ENCODE results near the gene SULF2.
A peak's percentile ranks its signal among the peaks of the same experiment; 100 is the strongest.

The SULF2 gene

DNA sequence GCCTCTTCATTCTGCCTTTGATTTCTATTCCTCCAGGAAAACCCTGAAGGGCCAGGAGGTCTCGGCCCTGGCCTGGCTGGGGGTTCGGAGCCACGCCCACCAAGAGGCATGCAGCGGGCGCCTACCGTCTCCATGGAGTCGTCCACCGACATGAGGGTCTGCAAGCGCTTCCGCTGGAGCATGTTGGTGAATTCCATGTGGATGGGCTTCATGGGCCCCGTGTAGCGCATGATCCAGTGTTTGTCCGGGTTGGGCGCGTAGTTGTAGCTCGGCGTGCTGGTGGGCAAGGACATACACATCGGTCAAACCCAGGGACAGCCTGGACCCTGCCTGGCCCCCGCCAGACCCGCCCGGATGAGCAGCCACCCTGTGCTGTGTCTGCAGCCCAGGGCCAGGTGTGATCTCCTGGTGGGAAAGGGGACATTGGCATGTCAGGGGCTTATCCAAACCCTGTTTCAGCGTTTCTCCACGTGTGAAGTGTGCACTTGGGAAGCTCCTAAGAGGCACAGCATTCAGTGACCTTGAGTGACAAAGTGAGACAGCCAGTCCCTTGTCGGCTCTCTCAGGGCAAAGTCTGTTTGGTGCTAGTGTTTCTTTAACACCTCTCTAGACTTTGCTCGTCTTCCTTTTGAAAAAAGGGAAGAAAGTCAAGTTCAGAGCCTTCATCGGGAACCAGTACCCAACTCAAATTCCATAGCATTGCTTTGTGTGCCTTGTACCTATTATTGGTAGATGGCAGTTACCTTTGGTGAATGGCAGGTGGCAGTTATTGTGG lies 100.8 kb downstream of the SULF2 start:
- no peak for DNase-seq (ENCODE audit: low read depth in 2 of 2)

DNA sequence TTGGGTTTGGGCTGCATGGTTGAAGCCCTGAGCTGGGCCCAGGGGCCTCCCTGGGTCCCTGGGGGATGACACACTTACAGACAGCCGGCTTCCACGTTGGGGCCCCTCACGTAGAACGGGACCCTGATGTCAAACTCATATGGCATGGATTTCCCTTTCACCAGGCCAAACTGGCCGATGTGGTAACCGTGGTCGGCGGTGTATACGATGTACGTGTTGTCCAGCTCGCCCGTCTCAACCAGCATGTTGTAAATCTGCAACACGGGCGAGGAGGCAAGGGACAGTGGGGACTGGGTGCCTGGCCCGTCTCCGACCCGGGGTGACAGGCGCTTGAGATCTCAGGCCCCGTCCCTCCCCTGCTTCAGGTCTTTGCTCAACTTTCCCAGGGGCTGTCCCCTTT lies 102.4 kb downstream of the SULF2 start:
- DNase-seq (ENCODE audit: low read depth in 2 of 2) = no peak

DNA sequence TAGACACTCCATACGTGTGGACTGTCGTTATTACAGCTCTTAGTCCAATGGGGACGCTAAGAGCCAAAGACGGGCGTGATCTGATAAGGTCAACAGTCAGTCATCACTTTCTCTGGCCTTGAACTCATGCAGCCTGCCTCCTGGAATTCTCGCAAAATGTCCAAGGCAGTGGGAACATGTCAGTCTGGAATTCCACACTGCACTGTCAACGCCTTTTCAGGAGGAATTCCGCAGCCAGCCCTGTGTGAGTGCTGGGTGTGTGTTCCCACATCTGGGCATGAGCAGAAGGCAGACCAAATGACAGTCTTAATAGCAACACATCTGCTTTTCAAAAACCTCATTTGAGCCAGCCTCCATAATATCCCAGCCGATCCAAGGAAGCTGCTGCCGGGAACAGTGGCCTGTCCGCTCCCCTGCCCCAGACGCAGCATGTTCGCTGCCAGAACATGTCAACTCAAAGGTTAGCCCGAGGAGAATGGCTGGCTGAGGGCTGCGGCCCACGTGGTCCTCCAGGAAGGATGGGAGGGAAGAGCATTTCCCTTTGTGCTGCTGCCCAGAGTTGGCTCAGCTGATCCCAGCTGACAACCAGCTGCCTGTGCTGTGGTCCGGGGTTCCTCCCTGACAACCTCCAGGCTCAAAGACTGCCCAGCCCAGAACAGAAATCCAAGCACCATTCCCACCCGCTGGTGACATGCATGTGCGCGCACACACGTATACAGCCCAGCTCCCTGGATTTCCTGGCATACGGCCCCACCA lies 103.1 kb downstream of the SULF2 start:
- DNase-seq (ENCODE audit: low read depth in 2 of 2) = no peak

DNA sequence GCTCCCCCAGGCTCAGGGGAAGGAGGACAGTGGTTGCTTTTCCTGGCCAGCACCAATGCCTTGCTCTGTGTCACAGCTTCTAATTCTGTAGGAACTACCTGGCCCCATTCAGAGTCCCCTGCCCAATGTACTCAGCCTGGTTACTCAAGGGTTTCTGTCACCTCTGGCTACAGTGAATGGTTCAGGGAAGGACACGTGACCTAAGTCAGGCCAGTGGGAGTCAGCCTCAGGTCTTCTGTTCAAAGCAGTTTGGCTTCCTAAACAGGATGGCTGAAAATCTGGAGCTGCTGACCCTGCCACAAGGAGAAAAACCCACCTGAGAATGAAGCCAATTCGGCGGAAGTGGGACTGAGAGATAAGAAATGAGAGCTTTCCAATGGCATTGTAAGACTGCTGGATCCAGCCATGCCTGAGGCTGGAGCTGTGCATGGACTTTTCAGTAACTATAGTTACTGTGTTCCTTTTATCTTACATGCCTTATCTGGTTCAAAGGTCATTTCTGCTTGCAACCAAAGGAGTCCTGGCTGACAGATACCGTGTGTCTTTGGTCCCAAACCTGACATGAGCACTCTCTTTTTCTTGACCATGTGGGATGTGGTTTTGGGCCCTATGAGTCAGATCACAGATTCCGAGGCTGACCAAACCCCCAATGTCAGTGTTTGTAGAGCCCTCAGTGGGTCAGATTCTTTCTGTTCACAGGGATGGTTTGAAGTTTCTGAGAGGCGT lies 104.3 kb downstream of the SULF2 start:
- no peak for DNase-seq (ENCODE audit: low read depth in 2 of 2)

DNA sequence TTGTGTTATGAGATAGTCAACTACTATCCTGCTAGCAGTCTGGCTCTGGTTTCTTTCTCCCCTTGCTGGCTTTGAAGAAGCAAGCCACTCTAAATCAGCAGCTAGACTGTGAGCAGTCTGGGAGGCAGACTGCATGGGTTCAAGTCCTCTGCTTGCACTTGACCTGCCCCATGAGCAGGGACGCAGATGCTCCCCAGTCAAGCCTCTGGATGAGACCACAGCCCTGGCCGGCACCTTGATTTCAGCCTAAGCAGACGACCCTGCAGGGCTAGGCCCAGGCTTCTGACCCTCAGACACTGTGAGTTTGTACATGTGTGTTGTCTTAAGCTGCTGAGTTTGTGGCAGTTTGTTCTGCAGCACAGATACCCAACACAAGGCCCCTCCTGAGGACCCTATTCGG lies 105.8 kb downstream of the SULF2 start:
- no peak for DNase-seq (ENCODE audit: low read depth in 2 of 2)

DNA sequence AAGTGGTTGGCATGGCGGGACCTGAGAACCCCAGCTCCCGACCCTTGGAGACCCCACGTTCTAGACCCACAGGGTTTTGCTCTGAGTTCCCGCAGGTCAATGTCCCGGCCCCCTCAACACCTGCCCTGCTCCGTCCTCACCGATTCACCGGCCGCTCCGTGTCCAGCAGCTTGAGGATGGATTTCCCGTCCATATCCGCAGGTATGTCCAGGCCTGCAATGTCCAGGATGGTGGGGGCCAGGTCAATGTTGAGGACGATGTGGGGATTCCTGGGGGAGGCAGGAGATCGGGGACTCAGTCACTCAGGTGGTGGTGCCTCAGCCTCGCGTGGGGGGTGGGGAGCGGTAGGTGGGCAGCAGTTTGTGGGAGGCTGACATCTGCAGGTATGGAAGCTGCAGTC lies 106.7 kb downstream of the SULF2 start:
- DNase-seq (ENCODE audit: low read depth in 2 of 2) = no peak

DNA sequence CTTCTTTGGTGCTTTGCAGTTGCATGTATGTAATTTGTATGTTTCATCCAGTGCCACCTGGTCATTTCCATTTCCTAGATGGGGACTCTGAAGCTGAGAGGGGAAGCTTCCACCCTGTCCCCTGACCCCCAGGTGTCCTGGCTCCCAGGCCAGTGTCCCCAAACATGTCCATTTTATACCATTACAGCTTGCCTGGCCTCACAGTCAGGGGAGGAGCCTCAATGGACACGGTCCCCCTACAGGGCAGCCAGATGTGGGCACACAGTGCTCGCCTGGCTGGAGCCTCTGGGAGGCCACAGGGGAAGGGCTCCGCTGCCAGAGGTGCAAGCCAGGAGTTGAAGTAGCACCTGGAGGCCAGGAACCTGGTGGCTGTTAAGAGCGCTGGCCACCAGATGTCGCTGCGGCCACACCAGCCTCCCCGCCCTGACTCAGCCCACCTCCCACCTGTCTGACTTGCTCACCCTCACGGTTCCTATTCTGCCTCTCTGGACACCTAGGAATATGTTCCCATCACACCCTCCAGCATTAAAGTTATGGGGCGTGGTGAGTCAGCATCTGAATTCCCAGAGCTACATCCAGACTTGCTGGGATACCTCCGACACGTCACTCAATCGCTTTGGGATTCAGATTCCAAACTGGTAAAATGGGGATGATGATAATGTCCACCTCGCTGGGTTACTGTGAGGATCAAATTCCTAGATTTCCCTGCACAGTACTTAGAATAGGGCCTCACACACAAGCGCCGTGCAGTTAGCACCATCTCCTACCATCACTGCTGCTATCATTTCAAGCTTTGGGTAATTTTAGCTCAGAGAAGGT lies 107.4 kb downstream of the SULF2 start:
- DNase-seq (ENCODE audit: low read depth in 2 of 2) = peak; percentile 18 to 33

DNA sequence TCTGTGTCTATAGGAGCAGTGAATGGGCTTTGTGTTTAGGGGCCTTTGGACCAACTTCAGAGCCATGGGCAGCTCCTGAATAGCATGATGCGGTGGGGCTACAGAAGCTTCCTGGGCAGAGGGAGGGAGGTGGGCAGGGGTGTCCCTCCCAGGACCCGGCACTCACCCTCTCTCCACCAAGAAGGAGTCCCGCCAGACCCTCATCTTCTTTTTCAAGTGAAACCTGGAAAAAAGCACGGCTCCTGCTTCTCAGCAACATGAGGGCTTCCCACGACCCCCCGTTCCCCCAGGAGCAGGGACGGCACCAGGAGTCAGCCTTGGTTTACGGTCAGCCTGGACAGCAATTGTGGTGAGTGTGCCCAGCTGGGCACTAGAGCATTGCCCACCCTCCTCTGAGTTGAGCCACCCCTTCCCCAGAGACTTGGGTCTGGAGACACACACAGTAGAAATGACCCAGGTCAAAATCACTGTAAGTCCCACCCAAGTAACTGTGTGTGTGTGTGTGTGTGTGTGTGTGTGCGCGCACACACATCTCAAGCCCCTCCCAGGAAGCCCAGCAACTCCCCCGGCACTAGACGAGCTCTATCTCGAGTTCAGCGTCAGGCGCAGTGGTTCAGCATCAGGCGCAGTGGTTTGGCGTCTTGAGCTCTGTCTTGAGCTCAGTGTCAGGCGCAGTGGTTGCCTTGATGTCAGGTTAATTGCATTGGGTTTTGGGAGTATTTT lies 108.2 kb downstream of the SULF2 start:
- DNase-seq (ENCODE audit: low read depth in 2 of 2) = no peak

DNA sequence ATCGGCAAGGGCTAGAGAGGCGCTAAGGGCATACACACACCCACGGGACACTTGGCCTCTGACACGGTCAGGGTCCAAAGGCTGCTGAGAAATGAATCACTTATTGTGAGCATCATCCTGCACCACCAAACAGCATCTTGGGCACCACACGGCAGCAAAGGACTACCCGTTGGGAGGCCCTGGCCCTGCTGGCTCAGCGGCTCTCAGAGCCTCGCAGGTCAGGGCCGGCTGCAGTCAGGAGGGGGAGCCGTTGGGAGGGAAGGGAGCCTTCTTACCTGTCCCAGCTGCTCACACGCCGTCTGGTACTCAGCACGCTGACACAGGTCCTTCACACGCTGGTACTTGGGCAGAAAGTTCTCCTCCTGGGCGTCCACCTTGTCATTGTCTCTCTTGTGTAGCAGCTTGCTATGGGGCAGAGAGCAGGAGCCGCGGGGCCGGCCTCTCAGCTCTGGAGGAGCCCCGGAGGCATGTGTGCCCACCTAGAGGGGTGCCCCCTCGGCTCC lies 109.0 kb downstream of the SULF2 start:
- no peak for DNase-seq (ENCODE audit: low read depth in 2 of 2)

DNA sequence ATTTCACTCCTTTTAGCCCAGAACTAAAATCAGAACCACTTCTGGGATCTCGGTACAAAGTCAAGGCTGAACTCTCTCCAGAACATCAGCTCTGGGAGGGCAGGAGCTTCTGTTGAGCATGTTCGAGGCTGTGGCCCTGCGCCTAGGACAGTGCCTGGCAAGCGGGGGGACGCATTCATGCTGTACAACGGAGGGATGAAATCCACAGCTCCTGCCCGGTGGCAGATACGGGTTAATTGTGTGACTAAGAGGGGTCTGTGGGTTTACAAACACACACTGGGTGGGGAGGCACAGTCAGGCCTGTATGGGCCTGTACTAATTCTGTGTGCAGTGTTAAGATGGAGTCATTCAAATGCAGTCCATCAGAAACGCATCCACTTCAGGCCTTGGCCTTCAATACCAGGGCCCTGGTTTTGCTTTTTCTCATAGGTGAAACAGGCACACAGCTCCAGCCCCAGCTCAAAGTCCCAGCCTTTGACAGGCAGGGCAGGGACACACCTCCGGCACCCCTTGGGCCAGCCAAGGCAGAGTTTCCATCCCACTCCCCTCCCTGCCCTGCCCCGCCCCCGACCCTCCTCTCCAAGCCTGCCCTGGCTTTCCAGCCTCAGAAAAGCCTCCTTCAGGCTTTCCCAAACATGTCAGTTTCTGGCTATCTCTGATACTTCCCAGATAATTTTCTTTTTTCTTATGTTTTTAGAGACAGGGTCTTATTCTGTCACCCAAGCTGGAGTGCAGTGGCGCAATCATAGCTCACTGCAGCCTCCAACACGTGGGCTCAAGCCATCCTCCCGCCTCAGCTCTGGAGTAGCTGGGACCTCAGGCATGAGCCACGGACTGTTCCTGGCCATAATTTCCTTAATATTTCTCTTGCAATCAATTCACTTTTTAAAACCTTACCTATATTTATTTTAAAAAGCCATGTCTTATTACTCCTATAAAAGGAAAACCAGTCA lies 109.8 kb downstream of the SULF2 start:
- no peak for DNase-seq (ENCODE audit: low read depth in 2 of 2)

DNA sequence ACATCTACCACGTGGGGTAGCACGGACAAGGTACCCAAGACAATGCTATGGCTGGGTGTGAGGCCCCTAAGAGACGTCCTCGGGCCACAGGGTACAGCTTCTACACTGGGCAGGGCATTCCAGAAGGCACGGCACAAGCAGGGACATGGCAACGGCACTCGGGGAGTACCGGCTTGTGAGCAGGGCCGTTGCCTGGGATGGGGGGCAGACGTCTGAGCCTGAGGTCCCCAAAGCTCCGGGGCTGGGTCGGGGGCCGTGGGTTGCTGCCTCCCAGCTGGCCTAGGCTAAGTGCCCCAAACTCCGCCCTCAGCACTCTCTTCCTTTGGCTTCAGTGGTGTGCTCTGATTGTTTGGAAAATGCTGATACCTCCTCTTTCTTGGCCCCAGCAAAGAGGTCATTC lies 110.6 kb downstream of the SULF2 start:
- DNase-seq (ENCODE audit: low read depth in 2 of 2) = no peak

DNA sequence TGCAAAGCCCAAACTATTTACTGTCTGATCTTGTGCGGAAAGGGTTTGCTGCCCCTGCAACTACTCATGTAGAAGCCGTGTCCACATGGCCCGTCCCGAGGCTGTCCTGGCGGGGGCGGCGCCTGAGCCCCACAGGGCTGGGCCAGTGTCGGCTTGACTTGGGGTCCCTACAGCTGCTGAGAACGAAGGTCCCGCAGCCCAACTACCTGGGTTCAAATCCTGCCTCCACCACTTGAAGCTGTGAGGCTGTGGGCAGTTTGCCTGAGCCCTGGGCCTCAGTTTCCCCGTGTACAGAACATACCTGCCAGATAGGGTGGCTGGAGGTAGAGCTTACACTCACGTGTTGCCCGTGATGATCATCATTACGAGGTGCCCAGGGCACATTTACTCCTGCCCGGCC lies 111.1 kb downstream of the SULF2 start:
- no peak for DNase-seq (ENCODE audit: low read depth in 2 of 2)

DNA sequence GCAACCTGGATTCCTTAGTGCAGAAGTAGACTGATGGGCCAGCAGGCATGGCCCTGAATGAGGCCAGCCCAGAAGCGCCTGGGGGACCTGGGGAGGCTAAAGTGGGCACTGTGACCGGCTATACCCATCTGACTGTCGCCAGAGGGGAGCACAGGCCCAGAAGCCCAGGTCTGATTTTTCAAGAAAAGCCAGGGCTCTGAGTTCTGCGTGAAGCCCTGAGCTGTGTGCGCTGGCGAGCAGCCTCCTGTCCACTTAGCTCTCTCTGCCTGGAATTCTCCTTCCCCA lies 111.7 kb downstream of the SULF2 start:
- no peak for DNase-seq (ENCODE audit: low read depth in 2 of 2)

DNA sequence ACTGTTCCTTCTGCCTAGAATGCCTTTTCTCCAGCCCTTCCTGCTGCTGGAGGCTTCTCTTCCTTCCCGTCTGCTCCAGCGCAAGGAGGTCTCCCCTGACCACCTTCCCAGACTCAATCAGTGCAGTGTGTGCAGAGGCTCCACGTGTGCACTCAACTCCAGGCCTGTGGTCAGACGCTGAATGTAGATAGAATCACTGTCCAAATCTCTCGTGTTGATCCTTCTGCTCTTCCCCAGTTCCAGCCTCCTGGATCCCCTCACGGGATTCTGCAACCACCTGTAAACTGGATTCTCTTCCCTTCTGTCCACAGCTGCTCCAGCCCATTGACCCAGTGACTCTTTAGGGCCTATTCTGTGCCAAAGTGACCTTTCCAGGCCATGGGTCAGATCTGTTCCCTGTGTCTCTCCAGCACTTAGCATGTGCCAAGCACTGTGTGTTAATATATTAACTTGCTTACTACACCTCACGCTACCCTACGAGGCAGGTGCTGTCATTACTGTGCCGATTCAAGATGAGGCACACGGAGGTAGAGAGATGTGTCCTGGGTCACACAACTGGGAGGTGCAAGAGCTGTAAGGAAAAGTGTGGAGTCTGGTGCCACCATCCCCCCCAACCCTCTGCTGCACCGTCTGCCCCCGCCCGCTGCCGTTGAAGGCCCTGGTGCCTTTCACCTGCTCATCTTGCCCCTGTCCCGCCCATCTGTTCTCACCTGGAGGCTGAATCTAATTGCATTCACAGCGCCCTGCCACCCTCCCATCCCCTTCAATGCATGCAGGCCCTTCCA lies 112.2 kb downstream of the SULF2 start:
- DNase-seq (ENCODE audit: low read depth in 2 of 2) = no peak

DNA sequence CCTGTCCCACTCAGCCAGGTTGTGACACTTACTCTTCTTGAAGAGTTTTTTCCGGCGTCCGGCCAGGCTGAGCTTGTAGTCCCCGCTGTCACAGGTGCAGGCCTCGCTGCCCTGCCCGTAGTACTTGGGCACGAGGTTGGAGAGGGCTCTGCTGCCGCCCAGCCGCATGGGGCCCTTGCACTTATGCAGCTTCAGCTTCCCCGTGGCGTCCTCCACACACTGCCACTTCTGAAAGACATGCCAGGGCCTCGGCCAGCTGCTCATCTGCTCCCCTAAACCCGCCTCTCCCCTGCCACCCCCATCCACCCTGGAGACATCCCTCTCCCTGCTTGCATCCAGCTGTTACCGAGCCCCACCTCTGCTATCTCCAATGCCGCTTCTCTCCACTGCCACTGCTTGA lies 113.1 kb downstream of the SULF2 start:
- DNase-seq (ENCODE audit: low read depth in 2 of 2) = no peak

DNA sequence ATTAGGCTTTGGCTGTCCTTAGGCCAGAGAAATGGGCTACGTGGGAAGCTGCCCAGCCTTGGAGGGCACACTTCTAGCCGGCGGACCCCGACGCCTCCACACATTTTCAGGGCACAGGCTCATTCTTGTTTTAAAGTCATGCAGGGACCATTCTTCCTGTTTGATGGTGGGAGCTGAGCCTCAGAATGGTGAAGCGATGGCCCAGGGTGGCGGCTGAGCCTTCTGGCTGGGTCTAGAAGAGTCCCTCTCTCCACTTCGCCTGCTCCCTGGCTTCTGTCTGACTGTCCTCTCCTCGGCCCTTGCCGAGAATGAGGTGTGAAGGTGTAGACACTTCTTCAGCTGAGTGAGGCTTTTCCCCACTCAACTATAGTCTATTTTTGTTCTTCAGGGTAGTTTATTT lies 114.4 kb downstream of the SULF2 start:
- no peak for DNase-seq (ENCODE audit: low read depth in 2 of 2)

DNA sequence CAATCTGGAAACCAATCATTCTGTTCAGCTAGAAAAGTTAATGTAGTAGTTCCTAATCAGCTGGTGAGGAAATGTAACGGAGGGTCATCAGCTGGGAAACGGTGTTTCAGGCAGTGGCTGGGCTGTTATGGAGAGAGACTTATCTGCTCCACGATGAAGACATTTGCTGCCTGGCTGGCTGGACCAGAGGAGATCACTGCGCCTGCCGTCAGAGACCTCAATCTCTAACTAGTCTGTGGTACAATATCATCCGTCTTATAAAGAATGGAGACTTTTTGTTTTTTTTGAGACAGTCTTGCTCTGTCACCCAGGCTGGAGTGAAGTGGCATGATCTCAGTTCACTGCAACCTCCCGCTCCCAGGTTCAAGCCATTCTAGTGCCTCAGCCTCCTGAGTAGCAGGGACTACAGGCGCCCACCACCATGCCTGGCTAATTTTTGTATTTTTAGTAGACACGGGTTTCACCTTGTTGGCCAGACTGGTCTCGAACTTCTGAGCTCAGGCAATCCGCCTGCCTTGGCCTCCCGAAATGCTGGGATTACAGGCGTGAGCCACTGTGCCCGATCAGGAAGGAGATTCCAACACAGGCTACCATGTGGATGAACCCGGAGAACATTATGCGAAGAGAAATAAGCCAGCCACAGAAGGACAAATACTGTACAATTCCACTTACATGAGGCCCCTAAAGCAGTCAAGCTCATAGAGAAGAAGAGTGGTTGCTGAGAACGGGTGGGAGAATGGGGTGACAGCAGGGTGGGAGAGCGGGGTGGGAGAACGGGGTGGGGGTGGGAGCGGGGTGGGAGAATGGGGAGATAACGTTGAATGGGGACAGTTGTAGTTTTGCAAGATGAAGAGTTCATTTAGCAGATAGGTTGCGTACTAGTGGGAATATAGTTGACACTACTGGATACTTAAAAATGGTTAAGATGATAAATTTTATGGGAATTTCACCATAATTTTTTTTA lies 115.1 kb downstream of the SULF2 start:
- no peak for DNase-seq (ENCODE audit: low read depth in 2 of 2)

DNA sequence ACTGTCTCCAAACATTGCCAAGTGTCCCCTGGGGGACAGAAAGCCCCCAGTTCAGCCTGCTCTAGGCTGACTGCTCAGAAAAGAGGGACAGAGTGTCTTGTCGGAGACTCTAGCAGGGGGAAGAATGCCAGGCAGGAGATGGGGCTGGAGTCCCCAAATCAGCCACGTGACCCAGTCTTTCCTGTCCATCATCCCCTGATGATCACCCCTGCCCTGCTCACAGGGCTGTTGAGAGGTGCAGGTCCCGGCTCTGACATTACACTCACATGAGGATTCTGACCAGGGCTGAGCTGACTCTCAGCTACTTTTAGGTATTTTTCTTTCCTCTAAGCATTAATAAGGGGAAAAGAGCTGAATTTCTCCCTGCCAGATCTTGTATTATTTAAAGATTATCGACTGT lies 115.8 kb downstream of the SULF2 start:
- DNase-seq (ENCODE audit: low read depth in 2 of 2) = no peak
